GM12801 (cell line): Measurements from ENCODE around the gene WDR1.

Source experiments
- CTCF ChIP-seq: IDR thresholded peaks from one replicate; pipeline ENCODE4 v1.5.1; 2011; ENCODE audit warnings: control low read depth; ENCODE audit not compliant: insufficient read length; ENCODE audit errors: extremely low read depth

The WDR1 gene

GRCh38 chr4:10122236-10122932, 5.8 kb upstream of the WDR1 start:
- no peak for TF ChIP-seq CTCF

GRCh38 chr4:10121568-10122208, 5.1 kb upstream of the WDR1 start:
- no peak for TF ChIP-seq CTCF

- TF ChIP-seq CTCF = no peak
Observed at GRCh38 chr4:10120943-10121567, 4.5 kb upstream of the WDR1 start.

- TF ChIP-seq CTCF = no peak
Observed at GRCh38 chr4:10119773-10120172, 3.2 kb upstream of the WDR1 start.

GRCh38 chr4:10119278-10119677, 2.7 kb upstream of the WDR1 start:
- no peak for TF ChIP-seq CTCF

- no peak for TF ChIP-seq CTCF
Observed at GRCh38 chr4:10118048-10119004, 1.7 kb upstream of the WDR1 start.
